ENCODE measurements around the gene POLR3B. TPM values are rescaled to one million over a fixed set of nuclear protein-coding genes. Genes with fewer than 3 reads are reported as not detected.

POLR3B gene
- total RNA-seq, 1 donor from 2014 or later = 9.6 TPM

- no peak overlapping the region for H3K4me3 Mint-ChIP-seq (ENCODE audit: unreplicated experiment)
- TF ChIP-seq CTCF (IDR thresholded peaks at IDR 0.05) = no peak
- DNase-seq (ENCODE audit: low spot score) = no peak
- H3K27ac Mint-ChIP-seq (ENCODE audit: unreplicated experiment) = no peak overlapping the region
- H3K36me3 Mint-ChIP-seq (ENCODE audit: low read depth) = peaks cover 26% of the 10 kb centered on the region
- H3K27me3 Mint-ChIP-seq (ENCODE audit: low read depth) = no peaks in the 10 kb centered on the region
- H3K9me3 Mint-ChIP-seq (ENCODE audit: low read depth) = peaks cover 2% of the 10 kb centered on the region
- no peaks in the 10 kb centered on the region for H3K4me1 Mint-ChIP-seq (ENCODE audit: low read depth)
Measured at GRCh38 chr12:106508966-106509365, 151.4 kb downstream of the POLR3B start.

- DNase-seq (ENCODE audit: low spot score) = no peak
- Mint-ChIP-seq H3K9me3 (ENCODE audit: low read depth) (peaks cover 2% of the 10 kb centered on the region), H3K27ac (ENCODE audit: unreplicated experiment) (no peak overlapping the region), H3K4me1 (ENCODE audit: low read depth) (no peaks in the 10 kb centered on the region), H3K27me3 (ENCODE audit: low read depth) (no peaks in the 10 kb centered on the region), H3K36me3 (ENCODE audit: low read depth) (peaks cover 14% of the 10 kb centered on the region), H3K4me3 (ENCODE audit: unreplicated experiment) (no peak overlapping the region)
- no peak for TF ChIP-seq CTCF (IDR thresholded peaks at IDR 0.05)
Measured at GRCh38 chr12:106511365-106511764, 153.8 kb downstream of the POLR3B start.

- H3K27ac Mint-ChIP-seq (ENCODE audit: unreplicated experiment) = no peak overlapping the region
- no peak overlapping the region for H3K4me3 Mint-ChIP-seq (ENCODE audit: unreplicated experiment)
Measured at GRCh38 chr12:106517314-106517713, 159.8 kb downstream of the POLR3B start.

GRCh38 chr12:106519607-106520021 is 162.1 kb downstream of the POLR3B start:
- Mint-ChIP-seq H3K4me1 (ENCODE audit: low read depth) (peaks cover 6% of the 10 kb centered on the region), H3K27ac (ENCODE audit: unreplicated experiment) (no peak overlapping the region), H3K36me3 (ENCODE audit: low read depth) (no peaks in the 10 kb centered on the region), H3K9me3 (ENCODE audit: low read depth) (no peaks in the 10 kb centered on the region), H3K27me3 (ENCODE audit: low read depth) (no peaks in the 10 kb centered on the region), H3K4me3 (ENCODE audit: unreplicated experiment) (no peak overlapping the region)
- TF ChIP-seq CTCF (IDR thresholded peaks at IDR 0.05) = no peak
- no peak for DNase-seq (ENCODE audit: low spot score)

More at GRCh38 chr12:106517314-106517713, 159.8 kb downstream of the POLR3B start:
- no peak for DNase-seq (ENCODE audit: low spot score)
- TF ChIP-seq CTCF (IDR thresholded peaks at IDR 0.05) = no peak
- Mint-ChIP-seq H3K36me3 (ENCODE audit: low read depth) (no peaks in the 10 kb centered on the region), H3K27me3 (ENCODE audit: low read depth) (no peaks in the 10 kb centered on the region), H3K9me3 (ENCODE audit: low read depth) (peaks cover 2% of the 10 kb centered on the region), H3K4me1 (ENCODE audit: low read depth) (peaks cover 6% of the 10 kb centered on the region)

- H3K27me3 Mint-ChIP-seq (ENCODE audit: low read depth) = no peaks in the 10 kb centered on the region
- no peak overlapping the region for H3K4me3 Mint-ChIP-seq (ENCODE audit: unreplicated experiment)
- DNase-seq (ENCODE audit: low spot score) = no peak
- peaks cover 6% of the 10 kb centered on the region for H3K4me1 Mint-ChIP-seq (ENCODE audit: low read depth)
- no peaks in the 10 kb centered on the region for H3K36me3 Mint-ChIP-seq (ENCODE audit: low read depth)
- no peak overlapping the region for H3K27ac Mint-ChIP-seq (ENCODE audit: unreplicated experiment)
- H3K9me3 Mint-ChIP-seq (ENCODE audit: low read depth) = no peaks in the 10 kb centered on the region
- TF ChIP-seq CTCF (IDR thresholded peaks at IDR 0.05) = no peak
Measured at GRCh38 chr12:106521901-106522300, 164.4 kb downstream of the POLR3B start.

Measured in chondrocyte (in vitro differentiated cells).